ENCODE measurements around the gene KCNMA1.

The KCNMA1 gene

DNA sequence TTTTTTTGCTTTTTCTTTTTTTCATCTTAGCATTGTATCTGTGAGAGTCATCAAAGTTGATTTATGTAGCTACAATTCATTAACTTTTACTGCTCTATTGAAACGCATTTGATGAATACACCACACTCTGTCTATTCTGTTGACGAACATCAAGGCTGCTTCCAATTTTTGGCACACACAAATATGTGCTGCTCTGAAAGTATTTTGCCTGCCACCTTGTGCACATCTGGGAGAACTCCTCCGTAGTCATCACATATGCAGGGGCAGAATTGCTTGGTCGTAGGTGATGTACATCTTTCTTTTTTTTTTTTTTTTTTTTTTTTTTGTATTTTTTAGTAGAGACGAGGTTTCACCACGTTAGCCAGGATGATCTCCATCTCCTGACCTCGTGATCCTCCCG, 796.8 kb downstream of the KCNMA1 start:
- DNase-seq (ENCODE audit: insufficient read length, low spot score) (no peak), FAIRE-seq (no peak)
- TF ChIP-seq POLR2A (IDR thresholded peaks at IDR 0.05; ENCODE audit: low read depth, low read length): no peak

DNA sequence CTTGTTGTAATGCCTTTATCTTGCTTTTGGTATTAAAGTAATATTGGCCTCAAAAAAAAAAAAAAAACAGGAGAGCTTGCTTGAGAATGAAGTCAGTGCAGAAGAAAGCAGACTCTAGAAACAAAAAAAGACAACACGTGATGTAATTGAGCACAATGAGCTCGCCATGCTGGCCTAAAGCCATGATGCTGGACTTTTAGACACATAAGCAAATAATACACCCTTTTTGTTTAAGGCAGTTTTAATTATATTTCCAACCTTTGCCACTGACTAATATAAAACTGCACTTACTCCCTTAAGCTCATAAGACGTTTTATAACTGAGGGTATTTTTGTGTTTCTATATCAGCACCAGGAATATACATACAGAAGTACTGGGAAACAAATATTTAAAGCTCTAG, 798.3 kb downstream of the KCNMA1 start:
- FAIRE-seq (no peak), DNase-seq (ENCODE audit: insufficient read length, low spot score) (no peak)
- no peak for TF ChIP-seq POLR2A (IDR thresholded peaks at IDR 0.05; ENCODE audit: low read depth, low read length)

DNA sequence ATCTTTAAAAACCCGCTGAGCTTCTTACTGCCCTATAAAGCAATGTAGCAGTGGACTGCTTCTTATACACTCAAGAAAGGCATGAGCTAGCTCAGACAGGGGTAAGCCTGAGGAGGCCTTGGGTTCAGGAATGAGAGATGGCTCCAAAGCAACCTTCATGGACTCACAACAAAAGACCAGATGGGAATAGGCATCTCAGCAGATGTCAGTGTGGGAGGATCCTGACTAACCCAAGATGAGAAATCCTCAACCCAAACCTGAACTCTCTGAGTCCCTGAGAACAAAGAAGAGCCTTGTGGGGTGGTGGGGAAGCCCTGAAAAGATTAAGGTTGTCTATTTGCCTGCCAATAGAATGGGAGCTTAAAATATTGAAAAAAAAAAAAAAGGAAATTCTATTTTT, 807.4 kb downstream of the KCNMA1 start:
- DNase-seq (ENCODE audit: insufficient read length, low spot score) (no peak), FAIRE-seq (no peak)
- no peak for TF ChIP-seq POLR2A (IDR thresholded peaks at IDR 0.05; ENCODE audit: low read depth, low read length)

DNA sequence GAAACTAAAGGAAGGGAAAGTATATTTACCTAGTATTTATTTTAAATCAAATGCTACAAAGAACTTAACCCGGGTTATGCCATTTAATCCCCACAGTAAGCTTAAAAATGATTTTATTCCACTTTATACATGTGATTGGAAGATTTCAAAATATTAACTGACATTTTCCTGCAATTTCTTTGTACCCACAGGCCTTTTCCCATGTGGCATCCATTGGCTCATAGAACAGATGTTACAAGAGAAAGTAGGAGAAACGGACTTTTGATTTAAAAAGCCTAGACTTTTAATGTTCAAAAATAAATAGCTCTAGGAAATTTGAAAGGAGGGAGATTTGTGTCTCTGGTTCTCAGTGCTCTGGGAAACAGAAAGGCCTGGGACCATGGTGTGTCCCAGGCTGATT, 807.9 kb downstream of the KCNMA1 start:
- DNase-seq (ENCODE audit: insufficient read length, low spot score) (no peak), FAIRE-seq (no peak)
- no peak for TF ChIP-seq POLR2A (IDR thresholded peaks at IDR 0.05; ENCODE audit: low read depth, low read length)

Data from H54 (cell line).